Nucleus accumbens (tissue), 56 donors: ENCODE data around the gene ANGPT4.
"Not testable (repeated sequence)": the region's sequence is repeated elsewhere in the genome, so short reads cannot be mapped to it uniquely, and the experiment has no call there.

ENCODE experiments used
- DNase-seq, 56 donors: peaks; one replicate each; lab custom pipeline; 2025; lab: John Stamatoyannopoulos, UW

Gene ANGPT4

GRCh38 chr20:909641-910040 is 6.5 kb downstream of the ANGPT4 start:
- DNase-seq, result no peak

- DNase-seq, result peak in 2 of 56 donors; percentile 8 to 12
Observed at GRCh38 chr20:906703-907270, 9.3 kb downstream of the ANGPT4 start.

- DNase-seq, result no peak
Observed at GRCh38 chr20:906001-906520, 10.1 kb downstream of the ANGPT4 start.

- peak in 3 of 56 donors; percentile 8 to 28 (median 13) for DNase-seq
Observed at GRCh38 chr20:905396-905961, 10.7 kb downstream of the ANGPT4 start.

GRCh38 chr20:904039-904545 is 12.0 kb downstream of the ANGPT4 start:
- DNase-seq, result no peak

- not testable (repeated sequence) for DNase-seq
Observed at GRCh38 chr20:897436-897835, 18.7 kb downstream of the ANGPT4 start.

- no peak for DNase-seq
Observed at GRCh38 chr20:896501-897025, 19.6 kb downstream of the ANGPT4 start.

GRCh38 chr20:892371-892770 is 23.8 kb downstream of the ANGPT4 start:
- DNase-seq, result not testable (repeated sequence)

- peak in 6 of 56 donors; percentile 9 to 54 (median 24) for DNase-seq
Observed at GRCh38 chr20:891706-892080, 24.4 kb downstream of the ANGPT4 start.

- DNase-seq, result peak in 42 of 56 donors; percentile 7 to 75 (median 32)
Observed at GRCh38 chr20:891058-891705, 25.0 kb downstream of the ANGPT4 start.

GRCh38 chr20:890666-891057 is 25.5 kb downstream of the ANGPT4 start:
- DNase-seq, result peak in 15 of 56 donors; percentile 5 to 34 (median 17)

GRCh38 chr20:889932-890463 is 26.1 kb downstream of the ANGPT4 start:
- no peak for DNase-seq

GRCh38 chr20:889106-889505 is 27.0 kb downstream of the ANGPT4 start:
- DNase-seq, result no peak

GRCh38 chr20:888057-888456 is 28.1 kb downstream of the ANGPT4 start:
- no peak for DNase-seq

GRCh38 chr20:887137-887536 is 29.0 kb downstream of the ANGPT4 start:
- DNase-seq, result no peak

- peak in 21 of 56 donors; percentile 3 to 42 (median 14) for DNase-seq
Observed at GRCh38 chr20:884983-885952, 30.9 kb downstream of the ANGPT4 start.

- DNase-seq, result no peak
Observed at GRCh38 chr20:881783-882144, 34.4 kb downstream of the ANGPT4 start.

GRCh38 chr20:881051-881782 is 34.9 kb downstream of the ANGPT4 start:
- no peak for DNase-seq

GRCh38 chr20:879626-880025 is 36.5 kb downstream of the ANGPT4 start:
- DNase-seq, result no peak
